GM12878 (cell line): ENCODE data around the gene ATP10A. TPM values are rescaled to one million over a fixed set of nuclear protein-coding genes. Genes with fewer than 3 reads are reported as not detected.

Source experiments
- ATAC-seq: fragments of 200-7000 bp; cut with Tn5 transposase; 3 replicates; pipeline ENCODE4 v1.9.1; 2020; ENCODE audit warnings: mild to moderate bottlenecking, moderate library complexity
- BruUV-seq: library from RNA; stranded (reverse); fragments of 400-500 nt; replicated peaks from 2 replicates; lab custom pipeline; 2021; lab: Mats Ljungman, UMichigan
- CTCF ChIA-PET: fragments of 300-600 bp; sonication (Branson Sonifier 250); formaldehyde crosslinking; extraction: SDS; loops from one replicate; lab custom pipeline; 2021; ENCODE audit warnings: inconsistent platforms; lab: Yijun Ruan, JAX
- POLR2A ChIA-PET: fragments of 350-600 bp; formaldehyde crosslinking; extraction: SDS; loops from one replicate; lab custom pipeline; 2021; ENCODE audit warnings: inconsistent platforms; lab: Charles Lee
- RAD21 ChIA-PET: fragments of 300-600 bp; sonication (Branson Sonifier 250); formaldehyde crosslinking; loops from one replicate; lab custom pipeline; 2023; ENCODE audit warnings: antibody characterized with exemption; ENCODE audit not compliant: unreplicated experiment; lab: Charles Lee
- SMC1A ChIA-PET: fragments of 300-600 bp; sonication (Branson Sonifier 250); formaldehyde crosslinking; loops from one replicate; lab custom pipeline; 2023; ENCODE audit not compliant: unreplicated experiment, uncharacterized antibody; lab: Charles Lee
- DNase-seq: peaks from one replicate; pipeline ENCODE4 v3.0.0-alpha.2; 2011; ENCODE audit warnings: low read depth, low spot score
- FAIRE-seq: peaks from 3 replicates; lab custom pipeline; 2011; peaks lifted over from hg19 to GRCh38; lab: Jason Lieb, UNC
- H2AFZ ChIP-seq: 2 replicates; pipeline ENCODE4 v1.6.0; 2011; ENCODE audit warnings: low read depth, low read length, control low read depth; ENCODE audit not compliant: control insufficient read depth
- H3K27ac ChIP-seq: 2 replicates; pipeline ENCODE4 v1.5.1; 2011; ENCODE audit warnings: control low read depth; ENCODE audit not compliant: control insufficient read depth, insufficient read depth
- H3K27me3 ChIP-seq, 2 experiments: replicated peaks in 1 of 2; 2 replicates each; pipeline versions ENCODE4 v1.6.0 to v1.6.1; 2011; ENCODE audit warnings: low read length in 1 of 2; ENCODE audit not compliant: control insufficient read depth in 2 of 2, insufficient read depth in 2 of 2
- H3K36me3 ChIP-seq, 2 experiments: 2 replicates each; pipeline ENCODE4 v1.5.1; 2011; ENCODE audit warnings: low read length in 1 of 2; ENCODE audit not compliant: control insufficient read depth in 2 of 2, insufficient read depth in 2 of 2
- H3K4me1 ChIP-seq: 2 replicates; pipeline ENCODE4 v1.6.1; 2011; ENCODE audit warnings: mild to moderate bottlenecking, low read length, moderate library complexity, mixed read lengths; ENCODE audit not compliant: control insufficient read depth, insufficient read depth
- H3K4me2 ChIP-seq: 2 replicates; pipeline ENCODE4 v1.6.0; 2011; ENCODE audit warnings: control low read depth; ENCODE audit not compliant: control insufficient read depth, insufficient read depth
- H3K4me3 ChIP-seq: fragments of 200-600 bp; sonication (generic); 2 replicates; pipeline ENCODE4 v1.5.1; 2016
- H3K79me2 ChIP-seq: 2 replicates; pipeline ENCODE4 v1.6.0; 2011; ENCODE audit warnings: low read length; ENCODE audit not compliant: control insufficient read depth, insufficient read depth
- H3K9ac ChIP-seq: 2 replicates; pipeline ENCODE4 v1.8.0; 2011; ENCODE audit warnings: low read length, control low read depth, mixed read lengths; ENCODE audit not compliant: control insufficient read depth, insufficient read depth
- H3K9me3 ChIP-seq: replicated peaks from 3 replicates; pipeline ENCODE4 v1.5.1; 2011; ENCODE audit warnings: mild to moderate bottlenecking, low read length; ENCODE audit not compliant: control insufficient read depth, insufficient read depth
- H4K20me1 ChIP-seq: 2 replicates; pipeline ENCODE4 v1.6.0; 2011; ENCODE audit not compliant: control insufficient read depth, insufficient read depth
- CBX3 ChIP-seq: fragments of 200-600 bp; sonication (generic); IDR thresholded peaks from 2 replicates; pipeline ENCODE4 v1.6.1; 2016; ENCODE audit warnings: low read depth, borderline replicate concordance
- EP300 ChIP-seq, 2 experiments: fragments of 150-350 bp in 1 of 2; IDR thresholded peaks; 2 replicates each; pipeline ENCODE4 v1.6.1; 2011 to 2012; ENCODE audit warnings: low read depth in 2 of 2, low read length in 2 of 2, borderline replicate concordance in 1 of 2, improper control_type of control experiment in 1 of 2, inconsistent platforms in 1 of 2; ENCODE audit not compliant: control insufficient read depth in 1 of 2
- EZH2 ChIP-seq: IDR thresholded peaks from 2 replicates; pipeline ENCODE4 v1.6.1; 2012; ENCODE audit warnings: low read depth, mild to moderate bottlenecking, control low read depth, inconsistent platforms, low read length, borderline replicate concordance; ENCODE audit not compliant: control insufficient read depth
- KDM1A ChIP-seq: fragments of 200-600 bp; sonication (generic); IDR thresholded peaks from 2 replicates; pipeline ENCODE4 v1.6.1; 2016; ENCODE audit warnings: borderline replicate concordance
- LARP7 ChIP-seq: fragments of 450-650 bp; IDR thresholded peaks from 2 replicates; pipeline ENCODE4 v1.6.1; 2017; ENCODE audit warnings: mild to moderate bottlenecking
- RAD21 ChIP-seq: IDR thresholded peaks from 2 replicates; pipeline ENCODE4 v1.6.1; 2011; ENCODE audit warnings: mild to moderate bottlenecking, low read depth, low read length, moderate library complexity; ENCODE audit not compliant: insufficient read depth
- SMAD5 ChIP-seq: IDR thresholded peaks from 2 replicates; pipeline ENCODE4 v1.6.1; 2016; ENCODE audit warnings: antibody characterized with exemption, low read depth
- WGBS: methylation state at CpG from one replicate; pipeline ENCODE4 v1.1.6; 2016; ENCODE audit warnings: low lambda C conversion rate; ENCODE audit not compliant: insufficient replicate concordance, insufficient coverage; ENCODE audit errors: missing lambda C conversion rate; 5-methylcytosine and 5-hydroxymethylcytosine counted together
- in situ Hi-C: fragments of 300-500 bp; cut with MboI; formaldehyde crosslinking; loops from 9 replicates; pipeline ENCODE4 v1.14.3; 2018; ENCODE audit warnings: mixed read lengths
- intact Hi-C: fragments of 100-400 bp; cut with micrococcal nuclease; formaldehyde crosslinking; loops from one replicate; pipeline ENCODE4 v1.14.2; 2022; ENCODE audit not compliant: unreplicated experiment
- polyA plus RNA-seq, 11 experiments: library from polyadenylated mRNA; depleted of rRNA in 4 of 11; unstranded in 6 of 11; stranded (reverse) in 5 of 11; fragments of >200 nt; fragmentation: Nextera tagmentation in 4 of 11; fragmentation: Illumina TruSeq in 1 of 11; extraction: Ambion mirVana in 4 of 11; extraction: Trizol in 1 of 11; gene quantifications; 1 replicate in 1 of 11; 2 replicates in 10 of 11; pipeline versions ENCODE4 v1.2.1 to v1.2.3, GENCODE V29; 2011 to 2016; ENCODE audit warnings: inconsistent platforms in 2 of 11, missing spikeins in 2 of 11, low read depth in 1 of 11
- total RNA-seq, 4 experiments: library from RNA; depleted of rRNA in 3 of 4; stranded (reverse); fragments of >200 nt in 3 of 4; fragmentation: Illumina TruSeq in 1 of 4; extraction: Trizol in 1 of 4; gene quantifications; 2 replicates each; pipeline versions ENCODE4 v1.2.1 to v1.2.3, GENCODE V29; 2013 to 2021
- TF ChIP-seq, protein P1 (sequence below): fragments of 450-650 bp; IDR thresholded peaks from 2 replicates; pipeline ENCODE4 v1.6.1; 2017; ENCODE audit warnings: antibody characterized with exemption, mild to moderate bottlenecking, moderate library complexity
- TF ChIP-seq, protein P2 (sequence below): fragments of 450-650 bp; IDR thresholded peaks from 2 replicates; pipeline ENCODE4 v1.6.1; 2018; ENCODE audit warnings: borderline replicate concordance, mild to moderate bottlenecking; ENCODE audit not compliant: partially characterized antibody
- TF ChIP-seq, protein P3 (sequence below): fragments of 450-650 bp; IDR thresholded peaks from 2 replicates; pipeline ENCODE4 v1.6.1; 2014; ENCODE audit warnings: mild to moderate bottlenecking

Gene ATP10A
- total and polyA plus RNA-seq, 10 of the 15 experiments (the other 5 are each of a cell fraction or from before 2014, with no cell fraction given) = 0.04 to 1.5 (median 0.31) TPM; not detected in 2

DNA sequence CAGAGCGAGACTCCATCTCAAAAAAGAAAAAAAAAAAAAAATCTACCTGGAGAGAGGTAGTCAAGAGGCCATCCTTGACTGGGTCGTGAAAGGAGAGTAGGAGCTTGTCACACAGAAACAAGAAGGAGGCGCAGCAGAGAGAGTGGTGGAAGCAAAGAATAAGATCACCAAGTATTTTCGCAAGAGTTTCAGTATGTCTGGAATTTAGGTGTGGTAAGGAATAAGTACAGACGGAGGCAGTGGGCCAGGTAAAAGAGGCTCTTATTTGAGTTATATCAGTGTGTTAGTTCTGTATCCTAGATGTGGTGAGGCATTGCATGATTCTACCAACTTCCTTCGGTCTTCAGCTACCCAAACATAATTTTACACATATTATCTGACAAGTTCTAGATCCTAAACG lies 14.6 kb upstream of the ATP10A start:
- H3K27ac ChIP-seq = no peak overlapping the region
- H3K4me1 ChIP-seq = no peaks in the 10 kb centered on the region
- DNase-seq (no peak), ATAC-seq (no peak), FAIRE-seq (no peak)
- no peaks in the 10 kb centered on the region for H3K36me3 ChIP-seq
- H3K4me3 ChIP-seq = no peak overlapping the region
- in situ Hi-C loops = no loop called here
- SMC1A ChIA-PET = no interaction called here
- no peaks in the 10 kb centered on the region for H3K9me3 ChIP-seq
- H3K79me2 ChIP-seq = no peaks in the 10 kb centered on the region
- H2AFZ ChIP-seq = no peak overlapping the region
- WGBS = 25% methylated on average over 7 of the region's 7 CpGs
- no peak for TF ChIP-seq CBX3
- TF ChIP-seq KDM1A = no peak
- no peak for TF ChIP-seq EP300 (IDR thresholded peaks at IDR 0.05; ENCODE audit: borderline replicate concordance in 1 of 2, control insufficient read depth in 1 of 2, low read depth in 2 of 2, low read length in 2 of 2)
- no peak for TF ChIP-seq LARP7
- no peak for TF ChIP-seq EZH2
- TF ChIP-seq, protein P1, sequence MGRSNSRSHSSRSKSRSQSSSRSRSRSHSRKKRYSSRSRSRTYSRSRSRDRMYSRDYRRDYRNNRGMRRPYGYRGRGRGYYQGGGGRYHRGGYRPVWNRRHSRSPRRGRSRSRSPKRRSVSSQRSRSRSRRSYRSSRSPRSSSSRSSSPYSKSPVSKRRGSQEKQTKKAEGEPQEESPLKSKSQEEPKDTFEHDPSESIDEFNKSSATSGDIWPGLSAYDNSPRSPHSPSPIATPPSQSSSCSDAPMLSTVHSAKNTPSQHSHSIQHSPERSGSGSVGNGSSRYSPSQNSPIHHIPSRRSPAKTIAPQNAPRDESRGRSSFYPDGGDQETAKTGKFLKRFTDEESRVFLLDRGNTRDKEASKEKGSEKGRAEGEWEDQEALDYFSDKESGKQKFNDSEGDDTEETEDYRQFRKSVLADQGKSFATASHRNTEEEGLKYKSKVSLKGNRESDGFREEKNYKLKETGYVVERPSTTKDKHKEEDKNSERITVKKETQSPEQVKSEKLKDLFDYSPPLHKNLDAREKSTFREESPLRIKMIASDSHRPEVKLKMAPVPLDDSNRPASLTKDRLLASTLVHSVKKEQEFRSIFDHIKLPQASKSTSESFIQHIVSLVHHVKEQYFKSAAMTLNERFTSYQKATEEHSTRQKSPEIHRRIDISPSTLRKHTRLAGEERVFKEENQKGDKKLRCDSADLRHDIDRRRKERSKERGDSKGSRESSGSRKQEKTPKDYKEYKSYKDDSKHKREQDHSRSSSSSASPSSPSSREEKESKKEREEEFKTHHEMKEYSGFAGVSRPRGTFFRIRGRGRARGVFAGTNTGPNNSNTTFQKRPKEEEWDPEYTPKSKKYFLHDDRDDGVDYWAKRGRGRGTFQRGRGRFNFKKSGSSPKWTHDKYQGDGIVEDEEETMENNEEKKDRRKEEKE = no peak
- TF ChIP-seq RAD21 = no peak
- no peak for TF ChIP-seq SMAD5
- TF ChIP-seq, protein P2, sequence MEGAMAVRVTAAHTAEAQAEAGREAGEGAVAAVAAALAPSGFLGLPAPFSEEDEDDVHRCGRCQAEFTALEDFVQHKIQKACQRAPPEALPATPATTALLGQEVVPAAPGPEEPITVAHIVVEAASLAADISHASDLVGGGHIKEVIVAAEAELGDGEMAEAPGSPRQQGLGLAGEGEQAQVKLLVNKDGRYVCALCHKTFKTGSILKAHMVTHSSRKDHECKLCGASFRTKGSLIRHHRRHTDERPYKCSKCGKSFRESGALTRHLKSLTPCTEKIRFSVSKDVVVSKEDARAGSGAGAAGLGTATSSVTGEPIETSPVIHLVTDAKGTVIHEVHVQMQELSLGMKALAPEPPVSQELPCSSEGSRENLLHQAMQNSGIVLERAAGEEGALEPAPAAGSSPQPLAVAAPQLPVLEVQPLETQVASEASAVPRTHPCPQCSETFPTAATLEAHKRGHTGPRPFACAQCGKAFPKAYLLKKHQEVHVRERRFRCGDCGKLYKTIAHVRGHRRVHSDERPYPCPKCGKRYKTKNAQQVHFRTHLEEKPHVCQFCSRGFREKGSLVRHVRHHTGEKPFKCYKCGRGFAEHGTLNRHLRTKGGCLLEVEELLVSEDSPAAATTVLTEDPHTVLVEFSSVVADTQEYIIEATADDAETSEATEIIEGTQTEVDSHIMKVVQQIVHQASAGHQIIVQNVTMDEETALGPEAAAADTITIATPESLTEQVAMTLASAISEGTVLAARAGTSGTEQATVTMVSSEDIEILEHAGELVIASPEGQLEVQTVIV = no peak
- TF ChIP-seq, protein P3, sequence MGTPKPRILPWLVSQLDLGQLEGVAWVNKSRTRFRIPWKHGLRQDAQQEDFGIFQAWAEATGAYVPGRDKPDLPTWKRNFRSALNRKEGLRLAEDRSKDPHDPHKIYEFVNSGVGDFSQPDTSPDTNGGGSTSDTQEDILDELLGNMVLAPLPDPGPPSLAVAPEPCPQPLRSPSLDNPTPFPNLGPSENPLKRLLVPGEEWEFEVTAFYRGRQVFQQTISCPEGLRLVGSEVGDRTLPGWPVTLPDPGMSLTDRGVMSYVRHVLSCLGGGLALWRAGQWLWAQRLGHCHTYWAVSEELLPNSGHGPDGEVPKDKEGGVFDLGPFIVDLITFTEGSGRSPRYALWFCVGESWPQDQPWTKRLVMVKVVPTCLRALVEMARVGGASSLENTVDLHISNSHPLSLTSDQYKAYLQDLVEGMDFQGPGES = no peak
- TF ChIP-seq, all 136 proteins: peak for 0
- CTCF ChIA-PET = no interaction called here
- Histone ChIP-seq H3K4me2 (no peak overlapping the region), H4K20me1 (no peaks in the 10 kb centered on the region), H3K27me3 (no peaks in the 10 kb centered on the region), H3K9ac (no peak overlapping the region)
- POLR2A ChIA-PET = no interaction called here
- RAD21 ChIA-PET = no interaction called here
- BruUV-seq = no TSS peak
- intact Hi-C loops = no loop called here
